Measurements from ENCODE around the gene ETNPPL.
"Not testable (repeated sequence)": the region's sequence is repeated elsewhere in the genome, so short reads cannot be mapped to it uniquely, and the experiment has no call there.

Gene ETNPPL

DNA sequence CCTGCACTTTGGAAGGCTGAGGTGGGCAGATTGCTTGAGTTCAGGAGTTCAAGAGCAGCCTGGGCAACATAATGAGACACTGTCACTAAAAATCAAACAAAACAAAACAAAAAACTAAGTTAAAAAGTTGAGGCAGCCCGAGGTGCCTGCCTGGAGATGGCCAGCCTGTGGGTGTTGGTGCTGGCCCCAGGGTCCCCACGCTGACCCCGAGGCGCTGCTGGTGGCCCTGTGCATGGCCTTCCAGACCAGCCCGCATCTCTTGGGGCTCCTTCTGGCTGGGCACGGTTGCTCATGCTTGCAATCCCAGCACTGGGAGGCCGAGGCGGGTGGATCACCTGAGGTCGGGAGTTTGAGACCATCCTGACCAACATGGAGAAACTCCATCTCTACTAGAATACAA, 4.4 kb downstream of the ETNPPL start:
- DNase-seq (ENCODE audit: low read depth): no peak

DNA sequence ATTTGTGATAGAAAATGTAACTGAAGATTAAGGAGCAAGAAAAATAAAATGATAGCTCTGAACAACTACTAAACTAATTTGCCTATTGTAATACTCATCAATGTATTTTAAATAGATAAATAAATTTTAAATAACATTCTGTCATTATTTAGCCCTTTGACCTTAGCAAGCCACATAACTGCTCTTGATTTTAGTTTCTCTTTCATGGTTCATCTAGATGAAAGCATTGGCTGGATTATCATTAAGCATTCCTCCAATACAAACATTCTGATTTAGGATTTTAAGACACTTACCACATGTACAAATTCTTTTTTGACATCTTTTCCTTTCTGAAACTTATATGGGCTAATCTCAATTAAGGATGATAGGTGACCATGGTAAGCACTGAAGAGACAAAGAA, 8.5 kb downstream of the ETNPPL start:
- no peak for DNase-seq (ENCODE audit: low read depth)

DNA sequence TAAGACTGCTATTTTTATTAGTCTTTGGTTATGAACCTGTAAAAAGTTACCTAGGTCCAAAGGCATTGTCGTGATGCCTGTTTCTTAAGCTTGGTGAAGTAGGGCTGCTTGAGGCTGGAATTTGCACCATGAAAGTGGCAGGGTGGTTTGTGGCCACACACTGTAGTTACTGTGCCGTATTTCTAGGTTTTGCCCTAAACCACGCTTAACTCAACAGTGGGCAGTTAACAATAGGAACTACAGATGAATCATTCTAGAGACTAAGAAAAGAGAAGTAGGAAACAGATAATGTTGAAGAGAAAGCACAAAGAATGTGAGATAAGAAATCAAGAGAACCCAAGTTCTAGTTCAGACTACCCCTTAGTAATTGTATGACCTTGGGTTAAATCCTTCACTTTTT, 11.5 kb downstream of the ETNPPL start:
- no peak for DNase-seq (ENCODE audit: low read depth)

DNA sequence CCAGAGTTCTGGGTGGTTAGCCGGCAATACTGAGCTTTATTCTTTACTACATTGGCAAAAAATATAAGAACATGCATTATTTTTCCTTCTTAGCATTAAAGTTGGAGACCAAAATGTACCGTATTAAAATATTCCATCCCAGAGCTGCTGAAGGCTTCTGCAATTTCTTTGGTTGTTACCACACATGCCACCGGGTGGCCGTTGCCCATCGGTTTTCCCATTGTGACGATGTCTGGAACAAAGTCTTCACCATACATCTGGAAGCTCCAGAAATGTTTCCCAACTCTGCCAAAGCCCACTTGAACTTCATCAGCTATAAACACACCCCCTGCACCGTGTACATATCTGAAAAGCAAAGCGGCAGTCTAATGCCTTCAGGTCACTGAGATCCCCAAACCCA, 13.7 kb downstream of the ETNPPL start:
- DNase-seq (ENCODE audit: low read depth): no peak

DNA sequence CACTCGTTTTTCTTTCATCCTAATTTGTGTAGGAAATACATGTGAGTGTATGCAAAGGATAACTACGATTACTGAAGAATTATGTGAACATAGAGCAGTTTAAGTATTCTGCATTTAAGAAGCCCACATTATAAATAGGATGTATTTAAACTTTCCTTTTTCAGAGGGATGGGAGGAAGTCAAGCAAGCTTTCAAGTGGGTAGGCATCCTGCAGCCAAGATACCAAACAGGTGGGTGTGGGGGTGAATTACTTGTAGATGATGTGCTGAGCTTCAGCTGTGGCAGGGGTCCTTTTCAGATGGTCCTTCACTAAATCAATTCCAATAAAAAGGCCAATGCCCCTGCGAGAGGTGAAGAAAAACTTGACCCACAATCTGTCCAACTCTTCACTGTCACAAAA, 16.3 kb downstream of the ETNPPL start:
- DNase-seq (ENCODE audit: low read depth): no peak

DNA sequence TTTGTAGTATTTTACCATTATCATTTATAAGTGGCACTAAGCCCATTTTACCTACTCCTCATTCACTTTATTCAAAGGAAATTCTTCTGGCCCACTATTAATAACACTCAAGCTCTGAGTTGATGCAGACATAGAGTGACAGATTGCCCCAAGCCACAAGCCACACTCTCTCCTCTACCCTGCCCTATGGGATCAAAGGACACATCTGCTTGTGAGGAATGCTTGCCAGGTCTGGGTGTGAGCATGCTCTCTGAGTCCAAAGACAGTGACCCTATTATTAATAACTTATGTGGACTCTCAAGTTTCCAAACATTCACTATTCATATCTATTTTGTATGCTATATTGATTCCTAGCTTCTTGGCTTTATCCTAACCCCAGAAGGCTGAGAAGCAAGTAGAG, 18.5 kb downstream of the ETNPPL start:
- DNase-seq (ENCODE audit: low read depth): no peak

DNA sequence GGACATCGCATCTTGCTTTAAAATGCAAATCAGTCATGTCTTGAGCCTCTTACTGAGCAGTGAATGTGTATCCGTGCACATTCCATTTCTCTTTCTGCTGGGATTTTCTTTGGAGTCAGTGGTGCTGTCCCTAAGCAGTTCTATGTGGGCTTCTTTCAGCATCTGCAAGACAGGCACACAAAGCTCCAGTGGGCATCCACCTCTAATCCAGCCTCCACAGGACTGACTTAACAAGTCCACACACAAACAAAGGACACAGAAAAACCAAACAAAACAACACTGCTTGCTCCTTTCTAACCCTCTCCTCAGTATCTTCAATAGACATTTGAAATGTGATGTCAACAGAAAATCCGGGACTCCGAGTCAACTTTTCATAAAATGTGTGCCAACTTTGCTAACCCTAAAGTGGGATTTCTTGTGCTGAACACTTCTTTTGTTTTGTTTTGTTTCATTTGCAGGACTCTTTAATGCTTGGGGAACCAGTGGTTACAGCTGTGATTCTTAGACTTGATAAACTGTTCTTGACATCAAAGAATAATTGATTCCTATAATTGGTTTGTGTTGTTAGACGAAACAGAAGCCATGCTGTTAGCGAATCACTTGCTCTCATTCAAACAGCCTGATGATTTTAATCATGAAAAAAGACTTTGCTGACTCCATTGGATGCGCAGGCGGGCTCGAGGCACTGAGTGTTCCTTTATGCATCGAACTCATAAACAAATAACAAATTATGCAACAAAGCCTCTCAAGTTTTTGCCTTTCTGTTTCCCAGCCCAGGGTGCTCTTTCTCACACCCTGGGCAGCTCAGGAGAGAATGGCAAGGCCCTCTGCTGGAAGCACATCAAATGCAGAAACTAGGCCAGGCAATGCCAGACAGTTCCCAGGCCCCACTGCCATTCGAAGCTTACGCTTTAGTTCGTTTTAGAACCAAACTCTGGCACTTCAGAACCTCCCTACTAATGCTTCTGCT, 20.1 kb downstream of the ETNPPL start:
- no peak for DNase-seq (ENCODE audit: low read depth)

DNA sequence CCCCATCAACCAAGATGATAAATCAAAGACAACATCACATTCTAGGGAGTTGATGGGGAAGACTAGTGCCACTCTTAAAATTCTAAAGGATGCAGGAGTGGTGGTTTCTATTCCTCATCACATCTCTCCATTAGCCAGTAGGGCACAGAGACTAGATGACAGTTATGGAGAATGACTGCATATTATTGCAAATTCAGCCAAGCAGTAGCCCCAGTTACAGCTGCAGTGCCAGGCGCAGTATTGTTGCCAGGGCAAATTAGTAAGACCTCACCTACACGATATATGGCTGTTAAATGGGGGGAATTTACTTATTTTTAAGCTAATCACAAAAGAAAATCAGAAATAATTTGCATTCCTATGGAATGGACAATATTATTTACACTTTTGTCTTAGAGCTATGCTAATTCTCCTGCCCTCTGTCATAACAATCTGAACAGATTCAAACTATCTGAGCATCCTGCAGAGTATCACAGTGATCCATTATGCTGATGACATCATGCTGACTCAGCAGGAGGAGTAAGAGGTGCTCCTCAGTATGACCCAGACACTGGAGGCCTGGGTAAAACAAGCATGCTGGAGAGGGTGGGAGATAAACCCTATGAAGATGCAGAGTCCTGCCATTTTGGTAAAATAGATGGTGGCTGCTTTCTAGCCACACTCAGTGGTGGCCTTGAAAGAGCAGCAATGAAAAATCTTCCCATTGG, 24.7 kb downstream of the ETNPPL start:
- DNase-seq (ENCODE audit: low read depth): no peak

DNA sequence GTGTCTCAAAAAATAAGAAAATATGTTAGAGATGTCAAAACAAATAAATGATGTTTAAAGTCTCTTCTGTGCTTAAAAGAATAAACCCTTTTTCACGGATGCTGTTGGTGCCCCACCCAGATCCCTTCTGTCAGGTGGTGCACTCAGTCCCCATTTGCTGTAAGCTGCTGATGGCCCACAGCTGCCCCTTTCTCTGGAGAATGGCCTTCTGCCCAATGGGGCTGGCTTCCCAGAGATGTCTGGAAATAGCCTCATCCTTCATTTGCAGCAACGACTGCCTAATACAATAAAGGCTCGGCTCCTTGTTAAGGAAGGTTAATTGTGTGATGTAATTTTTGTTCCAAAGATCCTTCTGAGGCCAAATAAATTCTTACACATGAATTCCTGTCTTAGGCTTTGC, 31.8 kb downstream of the ETNPPL start:
- no peak for DNase-seq (ENCODE audit: low read depth)

DNA sequence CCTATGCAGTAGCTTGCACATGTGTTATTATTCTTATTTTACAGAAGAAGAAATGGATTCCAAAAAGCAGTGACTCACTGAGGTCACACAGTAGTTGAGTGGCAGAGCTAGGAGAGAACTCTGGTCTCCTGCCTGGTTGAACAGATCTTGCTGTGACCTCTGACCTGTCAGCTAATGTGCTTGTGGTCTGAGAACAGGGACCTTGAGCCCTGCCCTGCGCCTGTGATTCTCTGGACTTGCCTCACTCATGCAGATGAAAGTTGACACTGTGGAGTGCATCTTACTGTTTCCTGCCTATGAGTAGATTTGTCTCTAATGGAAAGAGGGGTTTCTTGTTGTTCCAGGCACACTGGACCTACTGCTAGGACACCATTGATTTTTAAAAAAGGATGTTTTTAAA, 32.3 kb downstream of the ETNPPL start:
- DNase-seq (ENCODE audit: low read depth): no peak

DNA sequence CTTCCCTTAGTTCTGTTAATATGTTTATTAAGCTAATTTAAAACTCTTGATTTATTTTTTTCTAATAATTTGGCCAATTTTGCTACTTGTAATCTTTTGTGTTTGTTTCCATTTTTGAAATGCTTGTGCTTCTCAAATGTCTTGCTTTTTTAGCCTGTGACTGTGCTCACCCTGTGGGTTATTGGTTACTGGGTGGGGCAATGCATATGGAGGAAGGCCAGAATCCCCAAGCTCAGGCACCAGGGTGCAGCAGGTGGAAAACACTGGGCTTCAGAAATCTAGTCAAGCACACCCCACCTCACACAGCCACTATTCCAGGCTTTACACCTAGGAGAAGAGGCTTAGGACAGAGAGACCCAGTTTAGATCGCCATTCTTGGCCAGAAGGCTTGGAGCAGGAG, 33.1 kb downstream of the ETNPPL start:
- no peak for DNase-seq (ENCODE audit: low read depth)

DNA sequence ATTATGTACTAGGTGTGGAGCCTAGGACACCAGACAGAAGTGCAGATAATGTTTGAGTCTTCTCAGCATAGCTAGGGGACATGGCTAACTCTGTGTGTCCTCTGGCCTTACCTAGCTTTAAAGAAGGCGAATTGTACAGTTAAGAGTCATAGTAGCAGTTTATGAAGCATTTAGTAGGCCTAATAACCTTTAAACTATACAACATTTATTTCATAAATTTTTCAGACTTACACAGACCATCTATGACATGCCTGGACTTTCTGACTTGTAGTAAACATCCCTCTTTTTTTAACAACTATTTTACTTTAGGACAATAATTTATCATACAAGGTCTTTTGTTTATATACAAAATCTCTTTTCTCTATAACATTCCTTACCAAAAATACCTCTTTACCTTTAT, 37.4 kb downstream of the ETNPPL start:
- no peak for DNase-seq (ENCODE audit: low read depth)

DNA sequence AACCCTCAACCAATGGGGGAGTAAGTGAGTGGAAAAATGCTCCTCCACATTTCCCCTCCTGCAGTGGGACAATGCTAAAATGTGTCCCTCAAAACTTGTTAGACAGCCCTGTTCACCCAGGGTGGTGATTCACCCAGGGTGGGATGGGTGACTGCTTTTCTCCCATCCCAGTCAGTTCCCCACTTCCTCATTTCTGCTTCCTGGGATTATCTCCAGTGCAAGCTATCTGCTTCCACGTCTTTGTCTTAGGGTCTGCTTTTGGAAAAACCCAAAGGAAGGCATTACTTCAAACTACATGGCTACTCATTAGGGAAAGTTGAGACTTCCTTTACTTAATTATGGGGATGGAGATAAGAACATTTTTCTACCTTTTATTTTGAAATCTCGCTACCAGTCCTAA, 45.5 kb downstream of the ETNPPL start:
- no peak for DNase-seq (ENCODE audit: low read depth)

DNA sequence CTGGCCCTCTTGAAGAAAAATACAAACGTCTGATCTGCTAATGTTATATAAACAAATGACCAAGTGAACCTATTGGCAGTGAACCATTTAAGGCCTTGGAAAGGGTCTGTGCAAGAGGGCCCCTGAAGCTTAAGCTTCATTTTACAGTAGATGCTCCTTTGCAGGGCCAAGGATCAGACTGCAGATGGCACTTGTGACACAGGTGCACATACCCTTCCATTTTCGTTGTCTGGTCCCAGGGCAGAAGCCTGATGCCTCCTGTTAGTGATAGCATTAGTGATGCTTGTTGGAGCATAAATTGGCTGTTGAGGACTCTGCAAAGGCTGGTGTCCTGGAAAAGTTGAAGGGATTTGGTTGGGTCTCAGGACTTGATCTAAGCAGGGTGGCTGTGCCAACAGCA, 46.5 kb downstream of the ETNPPL start:
- no peak for DNase-seq (ENCODE audit: low read depth)

DNA sequence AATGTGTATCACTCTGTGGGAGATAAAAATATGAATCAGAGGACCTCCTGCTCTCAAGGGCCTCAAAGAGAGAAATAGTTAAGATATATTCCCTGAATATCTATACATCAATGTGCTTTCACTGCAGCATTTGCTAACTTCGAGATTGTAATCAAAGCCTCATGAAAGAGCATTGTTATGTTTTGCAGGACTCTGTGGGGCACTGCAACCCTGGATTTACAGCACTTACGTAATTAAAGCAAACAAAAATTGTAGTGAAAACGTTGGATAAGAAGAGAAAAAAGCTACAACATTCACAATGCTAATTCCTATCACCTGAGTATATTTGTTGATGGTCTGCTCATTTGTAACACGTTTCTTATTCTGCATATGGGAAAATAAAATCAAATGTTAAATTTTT, 48.0 kb downstream of the ETNPPL start:
- DNase-seq (ENCODE audit: low read depth): no peak

DNA sequence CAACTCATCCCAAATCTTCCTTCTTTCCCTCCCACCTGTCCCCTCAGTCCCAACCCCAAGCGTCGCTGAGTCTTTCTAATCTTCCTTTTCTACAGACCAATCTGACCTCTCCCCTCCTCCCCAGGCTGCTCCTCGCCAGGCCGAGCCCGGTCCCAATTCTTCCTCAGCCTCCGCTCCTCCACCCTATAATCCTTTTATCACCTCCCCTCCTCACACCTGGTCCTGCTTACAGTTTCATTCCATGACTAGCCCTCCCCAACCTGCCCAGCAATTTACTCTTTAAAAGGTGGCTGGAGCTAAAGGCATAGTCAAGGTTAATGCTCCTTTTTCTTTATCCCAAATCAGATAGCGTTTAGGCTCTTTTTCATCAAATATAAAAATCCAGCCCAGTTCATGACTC, 52.3 kb downstream of the ETNPPL start:
- not testable (repeated sequence) for DNase-seq (ENCODE audit: low read depth)

DNA sequence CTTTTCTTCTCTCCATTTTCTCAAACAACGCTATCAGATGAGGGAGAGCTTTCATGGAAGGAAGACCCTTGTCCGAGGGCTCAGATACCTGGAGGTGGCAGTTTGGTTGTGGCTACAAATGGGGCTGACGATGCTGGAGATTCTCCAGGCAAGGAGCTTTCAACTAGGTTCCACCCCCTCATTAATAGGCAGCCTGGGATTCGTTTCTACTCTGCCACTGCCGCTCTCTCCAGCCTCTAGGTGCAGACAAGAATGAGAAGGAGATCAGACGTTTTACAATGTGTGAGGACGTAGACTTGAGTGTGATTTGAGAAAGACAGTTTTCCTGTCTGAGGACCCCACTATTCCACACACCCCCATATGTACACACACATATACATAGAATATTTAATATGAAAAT, 53.1 kb downstream of the ETNPPL start:
- no peak for DNase-seq (ENCODE audit: low read depth)

DNA sequence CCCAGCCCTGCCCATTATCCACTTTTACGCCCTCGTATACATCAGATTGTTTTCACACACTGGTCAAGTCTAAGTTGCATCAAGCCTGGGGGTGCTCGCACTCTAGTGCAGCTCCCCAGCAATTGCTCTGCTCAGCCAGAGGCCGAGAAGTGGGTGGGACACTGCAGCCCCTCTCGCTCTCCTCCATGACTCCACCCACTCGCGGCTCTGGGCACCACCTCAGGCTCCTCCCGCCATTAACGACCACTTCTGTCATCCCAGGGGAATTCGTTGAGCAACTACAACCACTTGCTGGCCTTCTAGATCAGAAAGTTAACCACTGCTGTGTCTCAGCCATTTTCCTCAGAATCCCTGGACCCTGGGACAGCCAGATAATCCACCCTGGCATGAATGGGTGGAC, 53.6 kb downstream of the ETNPPL start:
- no peak for DNase-seq (ENCODE audit: low read depth)

DNA sequence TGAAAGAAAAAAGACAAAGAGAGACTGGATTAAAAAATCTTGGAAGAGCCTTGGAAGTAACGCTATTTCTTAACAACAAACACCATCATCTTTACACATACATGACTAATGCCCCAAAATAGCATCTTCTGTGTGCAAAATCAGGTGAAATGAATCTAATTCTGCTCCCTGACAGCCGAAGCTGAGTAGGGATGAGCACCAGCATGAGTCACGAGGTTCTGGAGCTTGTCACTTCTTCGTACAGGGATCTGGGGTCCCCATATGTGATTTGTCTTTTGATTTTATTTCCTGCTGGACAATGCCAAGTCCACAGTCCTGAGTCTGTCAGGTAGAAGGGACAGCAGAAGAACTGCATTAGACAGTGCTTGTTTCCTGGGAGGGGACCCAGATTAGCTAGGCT, 56.6 kb downstream of the ETNPPL start:
- no peak for DNase-seq (ENCODE audit: low read depth)

DNA sequence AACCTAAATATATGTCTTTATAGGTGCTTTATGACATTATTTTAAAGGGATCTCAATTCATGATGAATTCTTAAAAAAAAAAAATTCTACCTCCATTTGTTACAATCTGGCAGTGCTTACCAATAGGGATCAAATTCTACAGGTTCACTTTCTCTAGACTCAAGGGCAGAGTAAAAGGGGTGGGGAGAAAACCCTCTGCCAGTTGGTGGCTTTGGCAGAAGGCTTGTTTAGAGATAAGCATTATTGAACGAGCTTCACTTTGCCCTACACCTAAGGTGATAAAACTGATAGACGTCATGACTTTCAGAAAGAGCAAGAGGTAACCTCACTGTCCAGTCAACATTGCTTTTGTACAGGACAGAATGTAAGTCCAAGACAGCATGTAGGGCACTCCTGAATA, 58.9 kb downstream of the ETNPPL start:
- no peak for DNase-seq (ENCODE audit: low read depth)

DNA sequence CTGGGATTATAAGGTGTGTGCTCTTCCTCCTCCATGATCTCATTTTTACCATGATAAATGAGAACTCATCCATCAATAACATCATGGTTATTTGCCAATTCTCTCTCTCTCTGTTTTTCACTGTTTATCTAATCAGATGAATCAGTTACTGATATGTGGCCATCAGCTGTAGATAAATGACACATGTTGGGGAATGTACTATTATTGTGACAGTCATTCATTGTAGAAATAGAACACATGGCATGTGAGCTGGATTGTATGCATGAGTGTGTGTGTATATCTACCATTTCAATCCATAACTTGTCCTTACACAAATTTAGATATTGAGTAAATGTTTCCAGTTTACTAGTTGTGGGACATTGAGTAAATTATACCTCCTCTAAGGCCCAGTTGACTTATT, 59.5 kb downstream of the ETNPPL start:
- DNase-seq (ENCODE audit: low read depth): no peak

DNA sequence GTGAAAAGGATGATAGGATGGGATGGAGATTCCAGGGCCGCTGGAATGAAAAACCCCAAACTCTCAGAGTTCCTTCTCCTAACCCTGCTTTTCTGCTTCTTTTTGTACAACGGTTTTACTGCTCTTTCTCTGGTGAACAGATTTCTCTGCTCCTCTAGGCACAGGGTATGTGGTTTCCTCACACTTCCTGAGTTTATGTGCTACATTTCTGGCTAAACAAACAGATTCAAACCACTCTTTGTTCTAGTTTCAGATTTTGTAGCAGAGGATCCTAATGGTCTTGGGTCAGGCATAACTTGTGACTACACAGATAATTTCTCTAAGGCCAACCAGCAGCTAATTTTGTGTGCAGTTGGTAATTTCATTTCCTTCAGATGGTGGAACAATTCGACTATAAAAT, 59.9 kb downstream of the ETNPPL start:
- no peak for DNase-seq (ENCODE audit: low read depth)

DNA sequence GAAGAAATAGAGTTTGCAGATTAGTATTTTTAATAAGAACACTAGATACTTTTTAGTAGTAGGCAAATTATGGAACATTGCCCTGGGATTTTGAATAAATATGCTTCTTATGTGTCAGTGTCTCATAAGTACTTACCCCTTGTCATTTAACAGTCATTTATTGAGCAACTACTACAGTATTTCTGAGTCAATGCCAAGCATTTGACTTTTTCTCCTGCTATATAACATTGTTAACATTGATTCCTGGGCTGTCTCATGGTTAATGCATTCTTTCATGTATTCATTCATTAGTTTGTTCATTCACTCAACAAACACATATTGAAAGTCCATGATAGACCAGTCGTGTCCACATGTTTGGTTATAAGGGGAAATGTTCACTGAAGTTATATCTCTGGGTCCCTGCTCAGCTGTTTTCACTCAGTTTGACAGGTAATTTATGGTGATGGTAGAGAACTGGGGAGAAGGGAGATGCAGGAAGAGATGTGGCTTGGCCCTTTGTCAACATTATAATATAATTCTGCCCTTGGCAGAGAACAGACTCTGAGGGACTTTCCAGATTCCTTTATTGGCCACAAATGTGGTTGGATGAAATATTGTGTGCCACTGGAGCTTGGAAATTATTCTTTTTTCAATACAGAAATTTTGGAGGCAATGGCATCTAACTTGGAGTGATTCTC, 62.6 kb downstream of the ETNPPL start:
- no peak for DNase-seq (ENCODE audit: low read depth)

Data from non-pigmented ciliary epithelial cell (primary cell).